Mesothelial cell of epicardium (in vitro differentiated cells): ENCODE measurements around the gene ZBTB8A. TPM values are rescaled to one million over a fixed set of nuclear protein-coding genes. Genes with fewer than 3 reads are reported as not detected.

Source experiments
- total RNA-seq: library from RNA; stranded (reverse); gene quantifications from 3 replicates; pipeline ENCODE4 v1.2.1, GENCODE V29; 2021

ZBTB8A gene
- total RNA-seq, 1 donor from 2014 or later = 14.8 TPM

Other genes starting within 250 kb of the ZBTB8A start
- 122 to 131 TPM (median 127 TPM) in 3 replicates for gene HDAC1, start 247.3 kb upstream of the ZBTB8A start, total RNA-seq
- 487 to 496 TPM (median 495 TPM) in 3 replicates for gene MARCKSL1, start 203.2 kb upstream of the ZBTB8A start, total RNA-seq
- gene FAM229A, start 176.9 kb upstream of the ZBTB8A start, total RNA-seq = 12.5 to 12.9 TPM (median 12.5 TPM) in 3 replicates
- 6.6 to 8.1 TPM (median 7.8 TPM) in 3 replicates for gene TSSK3, start 176.9 kb upstream of the ZBTB8A start, total RNA-seq
- 73.4 to 74.8 TPM (median 74.6 TPM) in 3 replicates for gene BSDC1, start 145.0 kb upstream of the ZBTB8A start, total RNA-seq
- gene ZBTB8B, start 74.4 kb upstream of the ZBTB8A start, total RNA-seq = 3.4 to 3.6 TPM (median 3.5 TPM) in 3 replicates
- gene ZBTB8OS, start 111.1 kb downstream of the ZBTB8A start, total RNA-seq = 37.8 to 41.3 TPM (median 39.3 TPM) in 3 replicates
- 387 to 395 TPM (median 388 TPM) in 3 replicates for gene RBBP4, start 111.8 kb downstream of the ZBTB8A start, total RNA-seq
- gene SYNC, start 163.3 kb downstream of the ZBTB8A start, total RNA-seq = 3.9 to 4.5 TPM (median 4.0 TPM) in 3 replicates